Body of pancreas (tissue), 4 donors: ENCODE data around the gene UBTD1.

Experiments
- CTCF ChIP-seq, 7 experiments: fragments of 450-650 bp in 4 of 7; fragments of 200-600 bp in 3 of 7; sonication (generic) in 3 of 7; IDR thresholded peaks; one replicate each; pipeline ENCODE4 v1.5.1; 2016 to 2019; ENCODE audit warnings: antibody characterized with exemption in 7 of 7
- POLR2A ChIP-seq, 3 donors: fragments of 450-650 bp; IDR thresholded peaks; one replicate each; pipeline ENCODE4 v1.6.1; 2016; ENCODE audit warnings: antibody characterized with exemption in 3 of 3, mild to moderate bottlenecking in 2 of 3

GRCh38 chr10:97508342-97508741, 9.6 kb downstream of the UBTD1 start:
- no peak for TF ChIP-seq POLR2A (IDR thresholded peaks at IDR 0.05)
- TF ChIP-seq CTCF (IDR thresholded peaks at IDR 0.05): no peak
